ENCODE data around the gene PKNOX2. TPM values are rescaled to one million over a fixed set of nuclear protein-coding genes. Genes with fewer than 3 reads are reported as not detected.

Gene PKNOX2
- total and polyA plus RNA-seq, 10 of the 15 experiments (the other 5 are each of a cell fraction or from before 2014, with no cell fraction given) = not detected

GRCh38 chr11:125303186-125303585 lies 138.6 kb downstream of the PKNOX2 start:
- POLR2A ChIA-PET = no interaction called here
- no peak for FAIRE-seq

More at GRCh38 chr11:125303186-125303585, 138.6 kb downstream of the PKNOX2 start:
- H3K4me2 ChIP-seq (ENCODE audit: control insufficient read depth, insufficient read depth) = no peak overlapping the region
- H3K9ac ChIP-seq (ENCODE audit: control insufficient read depth, insufficient read depth, low read length) = no peak overlapping the region
- no peaks in the 10 kb centered on the region for H4K20me1 ChIP-seq (ENCODE audit: control insufficient read depth, insufficient read depth)
- H3K4me1 ChIP-seq (ENCODE audit: control insufficient read depth, insufficient read depth, low read length) = no peaks in the 10 kb centered on the region; the same call in 1 of the 2 replicates
- RAD21 ChIA-PET (ENCODE audit: unreplicated experiment) = no interaction called here
- ATAC-seq (no peak), DNase-seq (ENCODE audit: low read depth, low spot score) (no peak)
- in situ Hi-C loops (cut with MboI) (no loop called here), intact Hi-C loops (cut with micrococcal nuclease; ENCODE audit: unreplicated experiment) (no loop called here)
- no peaks in the 10 kb centered on the region for H3K9me3 ChIP-seq (replicated peaks; ENCODE audit: control insufficient read depth, insufficient read depth, low read length)
- no peak overlapping the region for H3K4me3 ChIP-seq
- no peaks in the 10 kb centered on the region; a peak in 2 of 4 replicates for H3K27me3 ChIP-seq (replicated peaks in 1 of 2; ENCODE audit: control insufficient read depth in 2 of 2, insufficient read depth in 2 of 2, low read length in 1 of 2)
- SMC1A ChIA-PET (ENCODE audit: uncharacterized antibody, unreplicated experiment) = no interaction called here
- H3K79me2 ChIP-seq (ENCODE audit: control insufficient read depth, insufficient read depth, low read length) = no peaks in the 10 kb centered on the region
- TF ChIP-seq NKRF (conservative IDR thresholded peaks at IDR 0.05) (no peak), ZSCAN29 (IDR thresholded peaks at IDR 0.05) (no peak), HCFC1 (IDR thresholded peaks at IDR 0.05; ENCODE audit: low read length) (no peak), CREB1 (IDR thresholded peaks at IDR 0.05; ENCODE audit: low read depth) (no peak), MAX (IDR thresholded peaks at IDR 0.05; ENCODE audit: low read depth, low read length) (no peak), SREBF1 (IDR thresholded peaks at IDR 0.05; ENCODE audit: low read length) (no peak)
- H3K36me3 ChIP-seq (ENCODE audit: control insufficient read depth in 2 of 2, insufficient read depth in 2 of 2, low read length in 1 of 2) = no peaks in the 10 kb centered on the region
- WGBS (ENCODE audit: insufficient coverage, insufficient replicate concordance, low lambda C conversion rate, missing lambda C conversion rate) = 6% methylated on average over 5 of the region's 5 CpGs
- CTCF ChIA-PET = interaction anchor here (1.1 kb wide), 1 partner anchor 51 kb away, joined by 3 read pairs; no protein-coding TSS in a partner anchor
- no TSS peak for BruUV-seq (replicated peaks)
- H3K27ac ChIP-seq (ENCODE audit: control insufficient read depth, insufficient read depth) = no peak overlapping the region
- H2AFZ ChIP-seq (ENCODE audit: control insufficient read depth, low read depth, low read length) = no peak overlapping the region

Data from GM12878 (cell line).